Sigmoid colon (tissue), 4 donors: ENCODE results near the gene MAST4.

Experiments
- CTCF ChIP-seq, 4 experiments: fragments of 450-650 bp in 3 of 4; fragments of 200-600 bp in 1 of 4; IDR thresholded peaks; one replicate each; pipeline ENCODE4 v1.5.1; 2016 to 2019; ENCODE audit warnings: antibody characterized with exemption in 4 of 4, mild to moderate bottlenecking in 3 of 4, moderate library complexity in 2 of 4
- POLR2AphosphoS5 ChIP-seq, 4 donors: sonication (generic); formaldehyde crosslinking; IDR thresholded peaks; one replicate each; pipeline ENCODE4 v1.6.1; 2017; ENCODE audit warnings: antibody characterized with exemption in 4 of 4

- TF ChIP-seq CTCF (IDR thresholded peaks at IDR 0.05) (no peak), POLR2AphosphoS5 (IDR thresholded peaks at IDR 0.05) (no peak)
These were observed 620.4 kb downstream of the MAST4 start for GRCh38 chr5:67216564-67216963.
